DND-41 (cell line): ENCODE measurements around the gene ERMAP.

Source experiments
- EZH2 ChIP-seq: IDR thresholded peaks from 3 replicates; pipeline ENCODE4 v1.6.1; 2012; ENCODE audit warnings: borderline replicate concordance, low read depth, mild to moderate bottlenecking, moderate library complexity, low read length, inconsistent platforms; ENCODE audit not compliant: severe bottlenecking
- TF ChIP-seq, protein P1 (sequence below): IDR thresholded peaks from 2 replicates; pipeline ENCODE4 v1.5.1; 2012; ENCODE audit warnings: borderline replicate concordance, low read length, moderate library complexity, mild to moderate bottlenecking; ENCODE audit not compliant: poor library complexity, severe bottlenecking; ENCODE audit errors: extremely low read depth

GRCh38 chr1:42873670-42874069 is 56.7 kb downstream of the ERMAP start:
- TF ChIP-seq, protein P1, sequence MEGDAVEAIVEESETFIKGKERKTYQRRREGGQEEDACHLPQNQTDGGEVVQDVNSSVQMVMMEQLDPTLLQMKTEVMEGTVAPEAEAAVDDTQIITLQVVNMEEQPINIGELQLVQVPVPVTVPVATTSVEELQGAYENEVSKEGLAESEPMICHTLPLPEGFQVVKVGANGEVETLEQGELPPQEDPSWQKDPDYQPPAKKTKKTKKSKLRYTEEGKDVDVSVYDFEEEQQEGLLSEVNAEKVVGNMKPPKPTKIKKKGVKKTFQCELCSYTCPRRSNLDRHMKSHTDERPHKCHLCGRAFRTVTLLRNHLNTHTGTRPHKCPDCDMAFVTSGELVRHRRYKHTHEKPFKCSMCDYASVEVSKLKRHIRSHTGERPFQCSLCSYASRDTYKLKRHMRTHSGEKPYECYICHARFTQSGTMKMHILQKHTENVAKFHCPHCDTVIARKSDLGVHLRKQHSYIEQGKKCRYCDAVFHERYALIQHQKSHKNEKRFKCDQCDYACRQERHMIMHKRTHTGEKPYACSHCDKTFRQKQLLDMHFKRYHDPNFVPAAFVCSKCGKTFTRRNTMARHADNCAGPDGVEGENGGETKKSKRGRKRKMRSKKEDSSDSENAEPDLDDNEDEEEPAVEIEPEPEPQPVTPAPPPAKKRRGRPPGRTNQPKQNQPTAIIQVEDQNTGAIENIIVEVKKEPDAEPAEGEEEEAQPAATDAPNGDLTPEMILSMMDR, result no peak
- no peak for TF ChIP-seq EZH2
